CD8-positive, alpha-beta memory T cell (primary cell): ENCODE measurements around the gene FNDC5. TPM values are rescaled to one million over a fixed set of nuclear protein-coding genes. Genes with fewer than 3 reads are reported as not detected.

Experiments used
- CTCF ChIA-PET: fragments of 350-600 bp; sonication (Branson Sonifier 250); formaldehyde crosslinking; loops from one replicate; lab custom pipeline; 2021; ENCODE audit warnings: antibody characterized with exemption; lab: Charles Lee
- POLR2A ChIA-PET: fragments of 350-600 bp; sonication (Branson Sonifier 250); formaldehyde crosslinking; loops from one replicate; lab custom pipeline; 2021; ENCODE audit warnings: antibody characterized with exemption; lab: Charles Lee
- DNase-seq, 5 donors: peaks; one replicate each; pipeline versions ENCODE4 v3.0.0 to v3.0.0-alpha.2; 2020 to 2022; ENCODE audit warnings: mixed read lengths in 1 of 5
- H3K27ac ChIP-seq: one replicate; pipeline ENCODE4 v1.7.0; 2013; ENCODE audit warnings: low read depth, mild to moderate bottlenecking, low read length, moderate library complexity
- H3K27me3 ChIP-seq: 2 replicates; pipeline ENCODE4 v1.7.0; 2013; ENCODE audit warnings: low read length, mild to moderate bottlenecking; ENCODE audit not compliant: insufficient read depth, poor library complexity, severe bottlenecking
- H3K36me3 ChIP-seq: 2 replicates; pipeline ENCODE4 v1.7.0; 2013; ENCODE audit warnings: mild to moderate bottlenecking, low read length, moderate library complexity; ENCODE audit not compliant: insufficient read depth
- H3K4me1 ChIP-seq: 2 replicates; pipeline ENCODE4 v1.7.0; 2013; ENCODE audit warnings: mild to moderate bottlenecking, low read length, moderate library complexity; ENCODE audit not compliant: insufficient read depth
- H3K4me3 ChIP-seq: 2 replicates; pipeline ENCODE4 v1.7.0; 2013; ENCODE audit warnings: mild to moderate bottlenecking, low read length
- H3K9me3 ChIP-seq: 2 replicates; pipeline ENCODE4 v1.7.0; 2013; ENCODE audit warnings: mild to moderate bottlenecking, low read length
- H3K27ac Mint-ChIP-seq, 8 donors: one replicate each; pipeline ENCODE4 v1.8.0; 2020 to 2021; ENCODE audit warnings: mixed read lengths in 8 of 8, mild to moderate bottlenecking in 6 of 8, inconsistent platforms in 3 of 8, moderate library complexity in 3 of 8
- H3K27me3 Mint-ChIP-seq, 2 donors: one replicate each; pipeline ENCODE4 v1.8.0; 2020 to 2021; ENCODE audit warnings: mixed read lengths in 2 of 2, mild to moderate bottlenecking in 1 of 2, moderate library complexity in 1 of 2
- H3K36me3 Mint-ChIP-seq, 3 donors: one replicate each; pipeline ENCODE4 v1.8.0; 2020 to 2021; ENCODE audit warnings: mixed read lengths in 3 of 3, inconsistent platforms in 1 of 3, mild to moderate bottlenecking in 1 of 3
- H3K4me1 Mint-ChIP-seq, 3 donors: one replicate each; pipeline ENCODE4 v1.8.0; 2020 to 2021; ENCODE audit warnings: mixed read lengths in 3 of 3, inconsistent platforms in 1 of 3, mild to moderate bottlenecking in 1 of 3
- H3K4me3 Mint-ChIP-seq, 7 donors: one replicate each; pipeline ENCODE4 v1.8.0; 2020 to 2021; ENCODE audit warnings: mixed read lengths in 7 of 7, mild to moderate bottlenecking in 6 of 7, moderate library complexity in 4 of 7, inconsistent platforms in 2 of 7
- H3K9me3 Mint-ChIP-seq, 5 donors: one replicate each; pipeline ENCODE4 v1.8.0; 2020 to 2022; ENCODE audit warnings: mixed read lengths in 5 of 5, mild to moderate bottlenecking in 3 of 5, moderate library complexity in 2 of 5, inconsistent platforms in 1 of 5
- polyA plus RNA-seq: library from polyadenylated mRNA; unstranded; fragments of 300-500 nt; fragmentation: Illumina TruSeq; gene quantifications from one replicate; pipeline ENCODE4 v1.2.3, GENCODE V29; 2021
- total RNA-seq, 2 experiments: library from RNA; stranded (reverse); gene quantifications; one replicate each; pipeline ENCODE4 v1.2.3, GENCODE V29; 2021

FNDC5 gene
- total and polyA plus RNA-seq, 3 experiments from 2014 or later, result 0.77 TPM; not detected in 2

- H3K27ac ChIP-seq, result no peak overlapping the region
- Mint-ChIP-seq H3K4me1 (peaks cover 0 to 4% (median 1%) of the 10 kb centered on the region in 3 donors), H3K36me3 (peaks cover 0 to 62% (median 12%) of the 10 kb centered on the region in 3 donors), H3K27ac (peak overlapping the region in 1 of 8 donors; percentile 75), H3K4me3 (no peak overlapping the region), H3K27me3 (peaks cover 3 to 11% of the 10 kb centered on the region in 2 donors), H3K9me3 (no peaks in the 10 kb centered on the region)
- H3K4me3 ChIP-seq, result no peak overlapping the region
- no peak for DNase-seq
- H3K9me3 ChIP-seq, result no peaks in the 10 kb centered on the region
- POLR2A ChIA-PET, result no interaction called here
- CTCF ChIA-PET, result no interaction called here
- peaks cover 2% of the 10 kb centered on the region for H3K27me3 ChIP-seq
- no peaks in the 10 kb centered on the region for H3K4me1 ChIP-seq
- no peaks in the 10 kb centered on the region for H3K36me3 ChIP-seq
Measured at GRCh38 chr1:32864375-32865019, 6.2 kb downstream of the FNDC5 start.

DNA sequence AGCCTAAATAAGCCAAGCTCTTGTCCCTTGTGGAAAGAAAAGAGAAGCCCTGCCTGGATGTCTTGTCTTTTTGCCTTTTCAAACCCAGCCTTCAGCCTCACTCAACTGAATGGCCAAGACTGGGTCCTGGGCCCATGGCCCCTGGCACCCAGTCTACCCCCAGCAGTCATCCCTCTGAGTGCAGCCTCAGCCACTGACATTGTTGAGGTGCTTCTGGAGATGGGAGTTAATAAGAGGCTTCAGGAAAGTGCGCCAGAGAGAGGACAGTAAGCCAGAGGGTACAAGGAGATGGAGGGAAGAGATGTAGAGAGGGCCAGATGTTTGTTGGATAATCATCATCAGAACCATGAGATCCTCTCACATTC is 6.8 kb downstream of the FNDC5 start:
- Mint-ChIP-seq H3K9me3 (no peaks in the 10 kb centered on the region), H3K27ac (peak overlapping the region in 2 of 8 donors; percentile 7 to 66), H3K27me3 (peaks cover 0 to 5% of the 10 kb centered on the region in 2 donors), H3K4me3 (no peak overlapping the region), H3K4me1 (no peaks in the 10 kb centered on the region), H3K36me3 (peaks cover 0 to 68% (median 12%) of the 10 kb centered on the region in 3 donors)
- H3K4me1 ChIP-seq, result no peaks in the 10 kb centered on the region
- no peaks in the 10 kb centered on the region for H3K36me3 ChIP-seq
- no peaks in the 10 kb centered on the region for H3K27me3 ChIP-seq
- H3K9me3 ChIP-seq, result no peaks in the 10 kb centered on the region
- ChIA-PET POLR2A (interaction anchor here (0.6 kb wide), 1 partner anchor 691 kb away, joined by 7 read pairs; no protein-coding TSS in a partner anchor), CTCF (interaction anchor here (1.5 to 1.6 kb wide), 2 partner anchors 13 to 151 kb away, joined by 3 to 4 read pairs; no protein-coding TSS in a partner anchor)
- no peak overlapping the region for H3K27ac ChIP-seq
- H3K4me3 ChIP-seq, result no peak overlapping the region
- no peak for DNase-seq

GRCh38 chr1:32863218-32863880 is 7.4 kb downstream of the FNDC5 start:
- POLR2A ChIA-PET, result interaction anchor here (0.6 kb wide), 1 partner anchor 691 kb away, joined by 7 read pairs; no protein-coding TSS in a partner anchor
- Histone ChIP-seq H3K27ac (no peak overlapping the region), H3K27me3 (no peaks in the 10 kb centered on the region), H3K9me3 (no peaks in the 10 kb centered on the region), H3K4me1 (no peaks in the 10 kb centered on the region), H3K4me3 (no peak overlapping the region), H3K36me3 (no peaks in the 10 kb centered on the region)
- Mint-ChIP-seq H3K27ac (peak overlapping the region in 3 of 8 donors; percentile 17 to 66 (median 51)), H3K4me1 (no peaks in the 10 kb centered on the region), H3K27me3 (no peaks in the 10 kb centered on the region), H3K36me3 (peaks cover 0 to 71% (median 12%) of the 10 kb centered on the region in 3 donors), H3K9me3 (no peaks in the 10 kb centered on the region), H3K4me3 (no peak overlapping the region)
- DNase-seq, result no peak
- CTCF ChIA-PET, result interaction anchor here (1.5 to 1.6 kb wide), 2 partner anchors 13 to 150 kb away, joined by 3 to 4 read pairs; no protein-coding TSS in a partner anchor

DNA sequence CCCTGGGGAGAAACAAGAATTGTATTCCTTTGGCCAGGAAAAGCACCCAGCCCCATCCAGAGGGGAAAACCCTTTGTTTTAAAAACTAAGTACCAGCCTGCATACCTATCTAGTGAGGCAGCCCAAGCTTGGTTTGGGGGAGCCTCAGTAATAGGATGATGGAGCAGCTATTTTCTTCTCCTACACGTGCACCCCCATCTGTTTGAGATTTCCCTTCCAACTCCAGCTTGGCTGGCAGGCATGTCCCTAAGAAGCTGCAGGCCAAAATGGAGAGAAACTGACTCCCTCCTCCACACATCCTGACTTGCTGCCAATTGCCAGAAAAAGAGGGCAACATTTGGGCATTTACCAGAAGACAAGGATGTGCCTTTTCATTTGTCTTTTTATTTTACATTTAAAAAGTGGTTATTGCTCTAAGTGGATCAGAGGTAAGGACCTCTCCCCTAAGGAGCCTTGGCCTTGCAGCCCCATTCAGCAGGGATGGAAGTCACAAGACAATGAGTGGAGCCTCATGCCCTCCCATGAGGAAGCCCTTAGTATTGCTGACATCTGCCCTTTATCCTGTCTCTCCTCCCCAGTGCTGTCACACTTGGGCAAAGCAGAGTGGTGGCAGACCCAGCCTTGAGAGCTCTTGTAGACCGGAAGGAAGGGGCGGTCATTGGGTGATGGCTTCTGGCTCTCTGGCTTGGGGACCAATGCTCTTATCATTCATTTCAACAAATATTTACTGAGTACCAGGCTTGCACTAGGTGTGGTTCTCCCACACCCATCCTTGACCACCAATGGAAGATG is 8.6 kb downstream of the FNDC5 start:
- no peaks in the 10 kb centered on the region for H3K9me3 ChIP-seq
- H3K4me1 ChIP-seq, result no peaks in the 10 kb centered on the region
- H3K27ac ChIP-seq, result no peak overlapping the region
- CTCF ChIA-PET, result interaction anchor here (1.5 to 1.6 kb wide), 2 partner anchors 14 to 149 kb away, joined by 3 to 4 read pairs; no protein-coding TSS in a partner anchor
- H3K9me3 Mint-ChIP-seq, result no peaks in the 10 kb centered on the region
- no peak overlapping the region for H3K4me3 Mint-ChIP-seq
- peaks cover 4 to 76% (median 16%) of the 10 kb centered on the region in 3 donors for H3K36me3 Mint-ChIP-seq
- DNase-seq, result no peak
- H3K27ac Mint-ChIP-seq, result peak overlapping the region in 4 of 8 donors; percentile 17 to 78 (median 42)
- H3K36me3 ChIP-seq, result peaks cover under 1% of the 10 kb centered on the region
- H3K4me3 ChIP-seq, result no peak overlapping the region
- no peaks in the 10 kb centered on the region for H3K27me3 Mint-ChIP-seq
- H3K4me1 Mint-ChIP-seq, result no peaks in the 10 kb centered on the region
- no peaks in the 10 kb centered on the region for H3K27me3 ChIP-seq
- POLR2A ChIA-PET, result interaction anchor here (0.6 kb wide), 1 partner anchor 38 kb away, joined by 6 read pairs; no protein-coding TSS in a partner anchor

GRCh38 chr1:32860566-32860965 is 10.1 kb downstream of the FNDC5 start:
- Histone ChIP-seq H3K36me3 (peaks cover 9% of the 10 kb centered on the region), H3K4me1 (no peaks in the 10 kb centered on the region), H3K9me3 (no peaks in the 10 kb centered on the region), H3K27me3 (no peaks in the 10 kb centered on the region), H3K27ac (no peak overlapping the region), H3K4me3 (no peak overlapping the region)
- Mint-ChIP-seq H3K27ac (peak overlapping the region in 4 of 8 donors; percentile 48 to 66 (median 58)), H3K4me1 (no peaks in the 10 kb centered on the region), H3K4me3 (no peak overlapping the region), H3K9me3 (no peaks in the 10 kb centered on the region), H3K36me3 (peaks cover 4 to 87% (median 22%) of the 10 kb centered on the region in 3 donors), H3K27me3 (no peaks in the 10 kb centered on the region)
- DNase-seq, result no peak
- ChIA-PET POLR2A (no interaction called here), CTCF (interaction anchor here (1.6 kb wide), 1 partner anchor 11 kb away, joined by 5 read pairs; no protein-coding TSS in a partner anchor)

GRCh38 chr1:32859915-32860314 is 10.8 kb downstream of the FNDC5 start:
- Histone ChIP-seq H3K9me3 (no peaks in the 10 kb centered on the region), H3K27ac (no peak overlapping the region), H3K36me3 (peaks cover 13% of the 10 kb centered on the region), H3K27me3 (no peaks in the 10 kb centered on the region), H3K4me1 (no peaks in the 10 kb centered on the region), H3K4me3 (no peak overlapping the region)
- H3K4me1 Mint-ChIP-seq, result no peaks in the 10 kb centered on the region
- no peak overlapping the region for H3K4me3 Mint-ChIP-seq
- peak overlapping the region in 1 of 8 donors; percentile 59 for H3K27ac Mint-ChIP-seq
- no peak for DNase-seq
- no peaks in the 10 kb centered on the region for H3K27me3 Mint-ChIP-seq
- ChIA-PET POLR2A (no interaction called here), CTCF (interaction anchor here (1.3 to 1.6 kb wide), 2 partner anchors 12 to 147 kb away, joined by 5 read pairs; no protein-coding TSS in a partner anchor)
- no peaks in the 10 kb centered on the region for H3K9me3 Mint-ChIP-seq
- peaks cover 4 to 93% (median 24%) of the 10 kb centered on the region in 3 donors for H3K36me3 Mint-ChIP-seq

- H3K36me3 ChIP-seq, result peaks cover 20% of the 10 kb centered on the region
- no peaks in the 10 kb centered on the region for H3K9me3 ChIP-seq
- Mint-ChIP-seq H3K27ac (peak overlapping the region in 1 of 8 donors; percentile 22), H3K36me3 (peaks cover 4 to 93% (median 23%) of the 10 kb centered on the region in 3 donors), H3K4me3 (no peak overlapping the region), H3K27me3 (no peaks in the 10 kb centered on the region), H3K9me3 (no peaks in the 10 kb centered on the region), H3K4me1 (peaks cover 0 to 2% (median 0%) of the 10 kb centered on the region in 3 donors)
- DNase-seq, result no peak
- ChIA-PET POLR2A (no interaction called here), CTCF (no interaction called here)
- no peak overlapping the region for H3K4me3 ChIP-seq
- H3K4me1 ChIP-seq, result no peaks in the 10 kb centered on the region
- H3K27ac ChIP-seq, result no peak overlapping the region
- no peaks in the 10 kb centered on the region for H3K27me3 ChIP-seq
Measured at GRCh38 chr1:32858791-32859190, 11.9 kb downstream of the FNDC5 start.
